Measurements from ENCODE around the gene SLC9A9. TPM values are rescaled to one million over a fixed set of nuclear protein-coding genes. Genes with fewer than 3 reads are reported as not detected.

SLC9A9 gene
- total RNA-seq, 1 experiment from 2014 or later = 0.20 TPM

DNA sequence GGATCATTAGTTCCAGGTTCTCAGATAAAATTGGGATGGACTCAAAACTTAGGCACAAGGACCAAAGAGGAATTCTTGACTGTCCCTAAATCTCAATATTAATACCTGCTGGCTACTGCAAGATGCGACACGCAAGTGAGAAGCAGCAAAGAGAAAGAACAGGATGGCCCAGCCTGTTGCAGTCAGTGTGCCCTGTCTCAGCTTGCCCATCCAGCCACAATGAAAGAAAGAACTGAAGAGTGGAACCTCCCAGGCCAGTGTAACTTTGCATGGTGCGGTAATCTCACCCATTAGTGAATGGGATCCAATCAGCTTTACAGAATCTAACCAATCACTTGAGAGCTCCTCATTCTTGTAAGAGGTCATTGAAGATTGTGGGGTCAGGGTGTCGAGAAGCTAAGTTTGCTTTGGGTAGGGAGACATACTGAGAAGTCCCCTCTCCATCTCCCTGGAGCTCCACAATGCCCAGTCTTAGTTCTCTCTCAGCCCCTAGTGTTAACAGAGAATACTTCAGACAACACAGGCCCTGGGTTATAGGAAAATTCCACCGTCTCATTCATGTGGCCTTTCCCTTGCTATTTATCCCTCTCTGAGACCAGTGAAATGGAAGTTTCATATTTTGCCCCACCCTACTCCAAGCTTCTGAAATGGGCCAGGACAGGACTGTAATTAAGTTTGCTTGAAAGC, 3.2 kb upstream of the SLC9A9 start:
- Histone ChIP-seq H3K36me3 (no peaks in the 10 kb centered on the region), H3K4me3 (no peak overlapping the region), H3K27me3 (no peaks in the 10 kb centered on the region), H3K9me3 (no peaks in the 10 kb centered on the region)
- DNase-seq = no peak

- peak; percentile 54 for DNase-seq
- H3K4me3 ChIP-seq = no peak overlapping the region
- H3K9me3 ChIP-seq = no peaks in the 10 kb centered on the region
- H3K27me3 ChIP-seq = no peaks in the 10 kb centered on the region
- H3K36me3 ChIP-seq = no peaks in the 10 kb centered on the region
These were observed 2.6 kb upstream of the SLC9A9 start for GRCh38 chr3:143850877-143851276.

- Histone ChIP-seq H3K4me3 (no peak overlapping the region), H3K27me3 (no peaks in the 10 kb centered on the region), H3K36me3 (no peaks in the 10 kb centered on the region), H3K9me3 (no peaks in the 10 kb centered on the region)
- DNase-seq = no peak
These were observed 1.7 kb upstream of the SLC9A9 start for GRCh38 chr3:143849854-143850549.

GRCh38 chr3:143848704-143849103, 436 bp upstream of the SLC9A9 start:
- no peaks in the 10 kb centered on the region for H3K27me3 ChIP-seq
- H3K4me3 ChIP-seq = peak overlapping the region; percentile 54
- DNase-seq = no peak
- H3K36me3 ChIP-seq = no peaks in the 10 kb centered on the region
- H3K9me3 ChIP-seq = no peaks in the 10 kb centered on the region

- no peak for DNase-seq
- H3K9me3 ChIP-seq = no peaks in the 10 kb centered on the region
- H3K36me3 ChIP-seq = no peaks in the 10 kb centered on the region
- H3K27me3 ChIP-seq = no peaks in the 10 kb centered on the region
- H3K4me3 ChIP-seq = no peak overlapping the region
These were observed 4.7 kb downstream of the SLC9A9 start for GRCh38 chr3:143843587-143843986.

DNA sequence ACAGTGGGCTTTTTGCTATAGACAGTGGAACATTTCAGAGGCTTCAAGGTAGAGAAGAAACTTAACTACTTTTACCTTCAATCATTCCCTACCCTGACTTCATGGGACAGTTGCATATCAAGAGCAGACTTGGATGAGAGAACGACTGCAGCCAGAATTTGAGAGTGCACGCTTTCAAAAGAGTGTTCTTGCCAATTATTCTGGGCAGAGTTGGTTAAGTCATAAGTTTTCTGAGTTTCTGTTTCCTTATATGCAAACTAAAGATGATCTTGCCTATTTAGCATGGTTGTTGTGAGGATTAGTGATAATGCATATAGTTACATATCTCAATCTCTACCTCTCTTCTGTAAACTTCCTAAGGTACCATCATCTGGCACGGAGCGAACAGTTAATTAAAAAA, 7.6 kb downstream of the SLC9A9 start:
- Histone ChIP-seq H3K4me3 (no peak overlapping the region), H3K9me3 (no peaks in the 10 kb centered on the region), H3K27me3 (no peaks in the 10 kb centered on the region), H3K36me3 (no peaks in the 10 kb centered on the region)
- no peak for DNase-seq

DNA sequence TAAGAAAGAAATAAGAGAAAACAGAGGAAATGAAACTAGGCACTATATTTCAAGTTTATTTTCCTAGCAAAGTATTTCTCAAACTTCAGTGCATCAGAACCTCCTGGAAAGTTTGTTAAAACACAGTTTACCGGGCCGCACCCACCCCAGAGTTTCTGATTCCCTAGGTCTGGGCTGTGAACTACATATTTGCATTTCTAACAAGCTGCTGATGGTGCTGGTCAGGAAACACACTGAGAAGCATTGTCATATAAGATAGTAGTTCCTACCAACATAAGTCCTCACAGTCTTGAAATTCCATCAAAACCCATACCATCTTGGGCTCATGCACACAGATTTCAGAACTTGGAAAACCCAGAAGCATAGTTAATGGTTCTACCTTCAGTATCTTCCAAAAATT, 8.3 kb downstream of the SLC9A9 start:
- no peaks in the 10 kb centered on the region for H3K9me3 ChIP-seq
- DNase-seq = no peak
- H3K36me3 ChIP-seq = no peaks in the 10 kb centered on the region
- no peaks in the 10 kb centered on the region for H3K27me3 ChIP-seq
- H3K4me3 ChIP-seq = no peak overlapping the region

DNA sequence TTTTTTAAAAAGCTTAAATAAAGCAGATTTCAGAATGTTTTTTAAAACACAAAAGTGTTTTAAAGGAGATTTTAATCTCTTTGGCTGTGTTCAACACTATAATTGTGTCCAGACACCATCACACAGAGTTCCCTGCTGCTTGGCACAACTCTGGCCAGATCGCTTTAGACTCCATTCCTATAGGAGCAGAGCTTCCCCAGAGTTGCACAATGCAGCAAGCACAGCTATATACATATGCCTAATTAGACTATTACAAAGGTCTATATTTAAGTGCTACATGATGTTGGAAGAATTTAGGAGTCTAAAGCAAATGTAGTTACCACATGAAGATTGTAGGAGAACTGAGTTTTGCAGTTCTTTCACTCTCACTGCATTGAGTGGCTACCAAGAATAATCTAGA, 11.2 kb downstream of the SLC9A9 start:
- H3K4me3 ChIP-seq = no peak overlapping the region
- no peaks in the 10 kb centered on the region for H3K36me3 ChIP-seq
- H3K9me3 ChIP-seq = no peaks in the 10 kb centered on the region
- no peak for DNase-seq
- no peaks in the 10 kb centered on the region for H3K27me3 ChIP-seq

GRCh38 chr3:143835312-143835711, 13.0 kb downstream of the SLC9A9 start:
- H3K9me3 ChIP-seq = no peaks in the 10 kb centered on the region
- H3K27me3 ChIP-seq = no peaks in the 10 kb centered on the region
- H3K4me3 ChIP-seq = no peak overlapping the region
- no peak for DNase-seq
- no peaks in the 10 kb centered on the region for H3K36me3 ChIP-seq

GRCh38 chr3:143832433-143832832, 15.8 kb downstream of the SLC9A9 start:
- no peak overlapping the region for H3K4me3 ChIP-seq
- DNase-seq = no peak
- no peaks in the 10 kb centered on the region for H3K9me3 ChIP-seq
- no peaks in the 10 kb centered on the region for H3K27me3 ChIP-seq
- H3K36me3 ChIP-seq = no peaks in the 10 kb centered on the region

GRCh38 chr3:143831994-143832393, 16.3 kb downstream of the SLC9A9 start:
- H3K36me3 ChIP-seq = no peaks in the 10 kb centered on the region

GRCh38 chr3:143831208-143831607, 17.1 kb downstream of the SLC9A9 start:
- Histone ChIP-seq H3K9me3 (no peaks in the 10 kb centered on the region), H3K36me3 (no peaks in the 10 kb centered on the region), H3K27me3 (no peaks in the 10 kb centered on the region), H3K4me3 (no peak overlapping the region)
- peak; percentile 42 for DNase-seq

More at GRCh38 chr3:143831994-143832393, 16.3 kb downstream of the SLC9A9 start:
- Histone ChIP-seq H3K27me3 (no peaks in the 10 kb centered on the region), H3K9me3 (no peaks in the 10 kb centered on the region), H3K4me3 (no peak overlapping the region)
- DNase-seq = no peak

GRCh38 chr3:143830786-143831185, 17.5 kb downstream of the SLC9A9 start:
- Histone ChIP-seq H3K27me3 (no peaks in the 10 kb centered on the region), H3K4me3 (no peak overlapping the region), H3K36me3 (no peaks in the 10 kb centered on the region), H3K9me3 (no peaks in the 10 kb centered on the region)
- no peak for DNase-seq

GRCh38 chr3:143830063-143830462, 18.2 kb downstream of the SLC9A9 start:
- Histone ChIP-seq H3K27me3 (no peaks in the 10 kb centered on the region), H3K4me3 (no peak overlapping the region), H3K9me3 (no peaks in the 10 kb centered on the region), H3K36me3 (no peaks in the 10 kb centered on the region)
- DNase-seq = no peak

DNA sequence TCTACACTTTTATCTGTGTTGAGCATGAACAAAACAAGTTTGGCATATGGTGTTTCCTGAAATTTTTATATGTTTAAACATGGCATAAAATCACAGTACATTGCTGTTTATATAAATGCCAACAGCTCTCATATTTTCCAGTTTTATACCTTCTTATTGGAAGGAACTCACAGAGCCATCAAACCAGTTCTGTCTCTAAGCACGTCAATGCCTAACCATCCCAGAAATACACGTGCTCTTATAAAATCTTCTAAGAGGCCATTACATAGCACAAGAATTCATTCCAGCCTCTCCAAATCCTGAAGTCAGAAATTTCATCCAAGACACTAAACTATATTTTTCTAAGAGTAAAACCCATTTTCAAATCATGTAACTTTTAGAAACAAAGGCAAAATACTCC, 20.8 kb downstream of the SLC9A9 start:
- Histone ChIP-seq H3K4me3 (no peak overlapping the region), H3K36me3 (no peaks in the 10 kb centered on the region), H3K9me3 (no peaks in the 10 kb centered on the region), H3K27me3 (no peaks in the 10 kb centered on the region)
- DNase-seq = no peak

GRCh38 chr3:143826296-143826695, 22.0 kb downstream of the SLC9A9 start:
- H3K27me3 ChIP-seq = no peaks in the 10 kb centered on the region
- DNase-seq = no peak
- H3K4me3 ChIP-seq = no peak overlapping the region
- no peaks in the 10 kb centered on the region for H3K9me3 ChIP-seq
- no peaks in the 10 kb centered on the region for H3K36me3 ChIP-seq

- Histone ChIP-seq H3K4me3 (no peak overlapping the region), H3K36me3 (no peaks in the 10 kb centered on the region), H3K27me3 (no peaks in the 10 kb centered on the region), H3K9me3 (no peaks in the 10 kb centered on the region)
- DNase-seq = no peak
These were observed 22.8 kb downstream of the SLC9A9 start for GRCh38 chr3:143825513-143825912.

- peak; percentile 57 for DNase-seq
- no peaks in the 10 kb centered on the region for H3K36me3 ChIP-seq
- no peaks in the 10 kb centered on the region for H3K9me3 ChIP-seq
- no peaks in the 10 kb centered on the region for H3K27me3 ChIP-seq
- H3K4me3 ChIP-seq = no peak overlapping the region
These were observed 23.4 kb downstream of the SLC9A9 start for GRCh38 chr3:143824735-143825385.

Data from MG63 (cell line).